Smooth muscle cell (in vitro differentiated cells): ENCODE measurements around the gene CDC25B. TPM values are rescaled to one million over a fixed set of nuclear protein-coding genes. Genes with fewer than 3 reads are reported as not detected.

ENCODE experiments used
- DNase-seq: peaks from one replicate; lab custom pipeline; 2025; ENCODE audit not compliant: unreplicated experiment; lab: John Stamatoyannopoulos, UW
- H2AFZ ChIP-seq: fragments of 200-600 bp; sonication (generic); 2 replicates; pipeline ENCODE4 v1.6.0; 2016; ENCODE audit warnings: antibody characterized with exemption, low read depth, mild to moderate bottlenecking
- H3F3A ChIP-seq: fragments of 200-600 bp; sonication (generic); 2 replicates; pipeline ENCODE4 v1.6.0; 2017; ENCODE audit warnings: antibody characterized with exemption, low read depth
- H3K27ac ChIP-seq: fragments of 200-600 bp; sonication (generic); 2 replicates; pipeline ENCODE4 v1.5.1; 2016; ENCODE audit warnings: low read depth, mild to moderate bottlenecking
- H3K27me3 ChIP-seq: fragments of 200-600 bp; sonication (generic); 2 replicates; pipeline ENCODE4 v1.6.1; 2016; ENCODE audit warnings: low read depth, mild to moderate bottlenecking
- H3K36me3 ChIP-seq: fragments of 200-600 bp; sonication (generic); 2 replicates; pipeline ENCODE4 v1.5.1; 2016; ENCODE audit warnings: low read depth
- H3K4me1 ChIP-seq: fragments of 200-600 bp; sonication (generic); 2 replicates; pipeline ENCODE4 v1.5.1; 2016; ENCODE audit warnings: low read depth
- H3K4me2 ChIP-seq: fragments of 200-600 bp; sonication (generic); 2 replicates; pipeline ENCODE4 v1.6.0; 2016; ENCODE audit warnings: mild to moderate bottlenecking
- H3K4me3 ChIP-seq: fragments of 200-600 bp; sonication (generic); 2 replicates; pipeline ENCODE4 v1.5.1; 2016; ENCODE audit warnings: mild to moderate bottlenecking
- H3K79me2 ChIP-seq: fragments of 200-600 bp; sonication (generic); 2 replicates; pipeline ENCODE4 v1.6.0; 2016; ENCODE audit warnings: low read depth, mild to moderate bottlenecking
- H3K9ac ChIP-seq: fragments of 200-600 bp; sonication (generic); 2 replicates; pipeline ENCODE4 v1.6.0; 2016; ENCODE audit warnings: low read depth
- H3K9me3 ChIP-seq: fragments of 200-600 bp; sonication (generic); replicated peaks from 2 replicates; pipeline ENCODE4 v1.5.1; 2016; ENCODE audit warnings: low read depth
- H4K20me1 ChIP-seq: fragments of 200-600 bp; sonication (generic); 2 replicates; pipeline ENCODE4 v1.6.0; 2016; ENCODE audit warnings: low read depth
- CTCF ChIP-seq: fragments of 200-600 bp; sonication (generic); IDR thresholded peaks from 2 replicates; pipeline ENCODE4 v1.5.1; 2017; ENCODE audit warnings: borderline replicate concordance, mild to moderate bottlenecking, antibody characterized with exemption; ENCODE audit not compliant: insufficient read depth, poor library complexity, severe bottlenecking
- WGBS: methylation state at CpG from one replicate; pipeline ENCODE4 v1.1.7; 2016; ENCODE audit warnings: low lambda C conversion rate; 5-methylcytosine and 5-hydroxymethylcytosine counted together
- polyA plus RNA-seq: library from polyadenylated mRNA; unstranded; fragments of >200 nt; fragmentation: Nextera tagmentation; extraction: Ambion mirVana; gene quantifications from 2 replicates; pipeline ENCODE4 v1.2.1, GENCODE V29; 2016
- total RNA-seq: library from RNA; depleted of rRNA; stranded (reverse); fragments of >200 nt; gene quantifications from 2 replicates; pipeline ENCODE4 v1.2.3, GENCODE V29; 2014

Gene CDC25B
- total and polyA plus RNA-seq, 2 experiments from 2014 or later: 14.7 to 14.8 TPM

GRCh38 chr20:3784216-3784853 lies 11.8 kb upstream of the CDC25B start:
- Histone ChIP-seq H3F3A (peaks cover 16% of the 10 kb centered on the region), H2AFZ (no peak overlapping the region), H3K36me3 (no peaks in the 10 kb centered on the region), H3K4me1 (peaks cover 10% of the 10 kb centered on the region), H3K27ac (no peak overlapping the region), H3K27me3 (peaks cover 4% of the 10 kb centered on the region), H3K9me3 (no peaks in the 10 kb centered on the region), H3K4me2 (peak overlapping the region; percentile 94), H3K9ac (no peak overlapping the region), H4K20me1 (peaks cover 35% of the 10 kb centered on the region), H3K79me2 (peaks cover 24% of the 10 kb centered on the region), H3K4me3 (no peak overlapping the region)
- no peak for DNase-seq
- WGBS: 96% methylated on average over 17 of the region's 17 CpGs
- no peak for TF ChIP-seq CTCF

DNA sequence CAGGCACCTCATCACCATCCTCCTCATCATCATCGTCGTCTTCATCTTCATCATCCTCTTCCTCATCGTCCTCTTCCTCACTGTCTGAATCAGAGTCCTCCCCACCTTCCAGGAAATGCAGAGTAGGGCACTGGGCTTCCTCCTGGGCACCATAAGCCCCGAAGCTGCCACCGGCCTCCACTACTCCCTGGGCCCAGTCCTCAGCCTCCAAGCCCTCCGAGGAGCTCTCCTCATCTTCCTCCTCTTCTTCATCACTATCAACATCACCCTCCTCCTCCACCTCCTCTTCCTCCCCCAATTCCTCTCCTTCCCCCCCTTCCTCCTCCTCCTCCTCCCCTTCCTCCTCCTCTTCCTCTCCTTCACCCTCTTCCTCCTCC lies 11.3 kb upstream of the CDC25B start:
- H3K27me3 ChIP-seq: no peaks in the 10 kb centered on the region
- no peak for DNase-seq
- H3K4me1 ChIP-seq: peaks cover 10% of the 10 kb centered on the region
- H3K4me3 ChIP-seq: peak overlapping the region; percentile 62
- peaks cover 16% of the 10 kb centered on the region for H3F3A ChIP-seq
- TF ChIP-seq CTCF: no peak
- H3K79me2 ChIP-seq: peaks cover 24% of the 10 kb centered on the region
- no peaks in the 10 kb centered on the region for H3K36me3 ChIP-seq
- H3K9me3 ChIP-seq: no peaks in the 10 kb centered on the region
- no peak overlapping the region for H3K27ac ChIP-seq
- WGBS: 93% methylated on average over 6 of the region's 6 CpGs
- no peak overlapping the region for H2AFZ ChIP-seq
- H3K9ac ChIP-seq: no peak overlapping the region
- H4K20me1 ChIP-seq: peaks cover 35% of the 10 kb centered on the region
- H3K4me2 ChIP-seq: peak overlapping the region; percentile 94

DNA sequence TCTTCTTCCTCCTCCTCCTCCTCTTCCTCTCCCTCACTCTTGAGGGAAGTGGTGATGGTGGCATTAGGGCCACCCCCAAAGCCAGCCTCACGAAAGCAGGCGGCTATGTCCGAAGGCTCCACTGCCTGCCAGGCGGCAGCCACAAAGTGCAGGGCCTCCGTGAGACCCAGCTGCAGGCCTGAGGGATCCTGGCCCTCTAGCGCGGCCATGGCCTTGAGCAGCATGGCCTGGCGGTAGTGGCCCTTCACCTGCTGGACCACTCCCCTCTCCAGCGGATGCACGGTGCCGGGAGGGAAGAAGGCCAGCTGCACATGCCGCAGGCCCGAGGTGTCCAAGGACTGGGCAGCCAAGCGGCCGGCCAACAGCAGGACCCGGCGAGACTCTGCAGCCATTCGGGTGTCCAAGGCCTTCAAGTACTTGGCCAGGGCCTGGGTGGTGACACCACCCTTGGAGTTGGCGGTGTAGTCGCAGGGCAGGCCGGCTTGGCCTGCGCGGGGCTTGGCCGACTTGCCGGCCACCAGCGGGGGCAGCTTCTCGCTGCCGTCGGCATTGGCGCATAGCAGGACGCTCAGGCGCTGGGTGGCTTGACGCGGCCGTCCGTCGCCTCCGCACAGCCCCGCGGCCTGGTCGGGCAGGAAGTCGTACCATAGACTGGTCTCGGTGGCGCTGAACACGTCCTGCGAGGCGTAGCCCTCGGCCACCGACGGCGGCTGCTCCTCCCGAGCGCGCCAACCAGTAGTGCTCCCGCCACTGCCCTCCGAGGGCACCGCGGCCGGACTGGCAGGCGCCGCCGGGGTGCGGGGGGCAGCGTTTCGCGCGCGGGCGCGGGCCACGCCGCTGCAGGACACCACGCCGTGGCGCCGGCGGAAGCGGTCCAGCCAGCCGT lies 10.6 kb upstream of the CDC25B start:
- H3F3A ChIP-seq: peaks cover 16% of the 10 kb centered on the region
- H3K27ac ChIP-seq: no peak overlapping the region
- no peaks in the 10 kb centered on the region for H3K36me3 ChIP-seq
- H3K4me2 ChIP-seq: peak overlapping the region; percentile 94
- no peak overlapping the region for H2AFZ ChIP-seq
- no peak for DNase-seq
- no peaks in the 10 kb centered on the region for H3K27me3 ChIP-seq
- no peak for TF ChIP-seq CTCF
- peaks cover 35% of the 10 kb centered on the region for H4K20me1 ChIP-seq
- peaks cover 10% of the 10 kb centered on the region for H3K4me1 ChIP-seq
- H3K79me2 ChIP-seq: peaks cover 24% of the 10 kb centered on the region
- no peaks in the 10 kb centered on the region for H3K9me3 ChIP-seq
- no peak overlapping the region for H3K9ac ChIP-seq
- peak overlapping the region; percentile 62 for H3K4me3 ChIP-seq
- WGBS: 41% methylated on average over 68 of the region's 79 CpGs
